GM18868 (cell line): Measurements from ENCODE around the gene TRIM2.
"Not testable (repeated sequence)": the region's sequence is repeated elsewhere in the genome, so short reads cannot be mapped to it uniquely, and the experiment has no call there.

Experiments
- ATAC-seq: cut with Tn5 transposase; IDR thresholded peaks from one replicate; pipeline ENCODE4 v1.9.1; 2021; ENCODE audit warnings: mild to moderate bottlenecking, moderate library complexity; ENCODE audit not compliant: unreplicated experiment

The TRIM2 gene

DNA sequence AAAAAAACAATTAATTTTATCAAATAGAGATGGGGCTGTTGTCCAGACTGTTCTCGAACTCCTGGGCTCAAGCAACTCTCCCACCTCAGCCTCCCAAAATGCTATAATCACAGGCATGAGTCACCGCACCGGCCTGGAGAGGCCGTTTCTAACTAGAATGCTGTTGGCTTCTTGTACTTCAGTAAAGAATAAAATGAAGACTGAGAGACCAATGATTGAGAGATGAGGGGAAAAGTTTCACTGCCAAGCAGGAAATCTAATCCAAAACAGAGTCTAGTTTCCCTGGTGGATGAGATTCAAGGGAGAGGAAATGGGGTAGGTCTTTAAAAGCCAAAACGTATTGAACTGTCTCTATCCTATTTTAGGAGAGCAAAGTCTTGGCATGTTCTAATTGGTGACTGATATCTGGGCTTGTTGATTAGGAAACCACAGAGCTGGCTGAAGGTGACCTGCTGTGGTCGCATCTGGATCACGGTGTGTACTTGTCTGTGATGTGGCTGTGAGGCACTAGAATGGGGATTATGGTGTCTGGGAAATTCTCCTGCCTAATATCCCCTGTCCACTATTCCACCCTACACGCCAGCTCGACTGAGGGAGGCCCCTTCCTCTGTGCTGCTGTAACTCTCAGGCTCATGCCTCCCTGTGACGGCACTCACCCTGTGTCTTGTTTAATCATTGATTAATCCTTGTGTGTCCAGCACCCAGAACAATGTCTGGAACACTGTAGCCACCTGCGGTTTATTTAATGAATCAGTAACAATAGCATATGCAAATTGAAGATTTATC is 15.0 kb upstream of the TRIM2 start:
- ATAC-seq, result no peak

- ATAC-seq, result no peak
Measured at GRCh38 chr4:153191795-153192363, 12.4 kb upstream of the TRIM2 start.

DNA sequence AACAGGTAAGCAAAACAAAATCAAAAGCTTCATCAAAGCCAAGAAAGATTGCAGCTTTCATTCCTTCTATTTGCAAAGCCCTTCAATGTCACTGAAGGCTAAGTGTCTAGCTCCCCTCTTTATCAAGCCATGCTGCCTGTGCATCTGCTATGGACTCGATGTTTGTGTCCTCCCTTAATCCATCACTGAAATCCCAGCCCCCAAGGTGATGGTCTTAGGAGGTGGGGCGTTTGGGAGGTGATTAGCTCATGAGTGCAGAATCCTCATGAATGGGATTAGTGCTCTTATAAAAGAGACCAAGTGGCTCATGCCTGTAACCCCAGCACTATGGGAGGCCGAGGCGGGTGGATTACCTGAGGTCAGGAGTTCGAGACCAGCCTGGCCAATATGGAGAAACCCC is 6.9 kb upstream of the TRIM2 start:
- no peak for ATAC-seq

- no peak for ATAC-seq
Measured at GRCh38 chr4:153198719-153199118, 5.5 kb upstream of the TRIM2 start.

DNA sequence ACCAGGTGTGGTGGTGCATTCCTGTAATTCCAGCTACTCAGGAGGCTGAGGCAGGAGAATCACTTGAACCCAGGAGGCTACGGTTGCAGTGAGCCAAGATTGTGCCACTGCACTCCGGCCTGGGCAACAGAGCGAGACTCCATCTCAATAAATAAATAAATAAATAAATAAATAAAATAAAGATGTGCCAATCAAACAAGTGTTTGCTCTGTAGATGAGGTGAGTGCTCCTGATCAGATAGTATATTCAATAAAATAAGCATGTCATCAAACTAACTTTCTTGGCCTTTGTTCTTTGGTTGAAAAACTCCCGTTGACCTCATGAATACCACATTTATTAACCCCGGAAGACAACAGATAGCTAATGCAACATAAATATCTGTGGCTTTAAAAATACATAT is 497 bp upstream of the TRIM2 start:
- not testable (repeated sequence) for ATAC-seq

DNA sequence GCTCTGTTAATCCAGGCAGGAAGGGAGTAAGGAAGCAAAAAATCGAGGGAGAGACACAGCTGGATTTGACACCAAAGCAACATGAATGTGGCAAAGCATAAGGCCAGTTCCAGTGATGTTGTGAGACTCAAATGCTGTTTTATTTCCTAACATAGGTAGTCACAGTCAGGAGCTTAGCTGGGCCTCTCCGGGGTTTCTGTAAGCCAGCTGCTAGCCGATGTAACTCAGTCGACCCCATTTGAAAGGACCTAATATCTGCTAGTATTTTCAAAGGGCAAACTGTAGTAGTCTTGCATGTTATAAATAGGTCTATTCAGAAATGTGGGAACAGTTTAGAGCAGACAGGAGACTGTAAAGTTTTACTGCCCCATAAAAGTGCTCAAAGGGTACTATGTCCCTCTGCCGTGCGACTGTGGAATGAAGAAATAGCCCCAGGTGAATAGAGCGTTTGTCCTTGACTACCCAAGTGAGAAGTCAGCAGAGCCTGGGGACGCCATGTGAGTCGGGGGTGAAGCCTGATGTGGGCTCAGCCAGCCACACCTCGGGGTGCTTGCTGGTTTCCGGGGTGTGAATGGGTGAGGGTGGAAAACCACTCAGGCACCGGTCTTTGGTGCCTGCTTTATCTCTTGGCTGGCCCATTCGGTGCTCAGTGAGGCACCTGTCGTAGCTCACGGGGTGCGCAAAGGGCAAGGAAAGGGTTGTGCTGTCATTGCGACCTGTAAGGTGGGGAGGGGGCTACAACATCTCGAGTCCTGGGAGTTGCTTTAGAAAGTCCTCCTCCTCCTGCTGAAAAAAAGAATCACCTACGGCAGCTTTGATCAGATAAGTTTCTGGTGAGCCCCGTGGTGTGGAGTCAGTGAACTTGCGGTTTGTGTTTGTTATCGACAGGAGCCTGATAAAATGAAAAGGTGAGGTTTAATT is 745 bp downstream of the TRIM2 start:
- ATAC-seq, result peak; percentile 90

- no peak for ATAC-seq
Measured at GRCh38 chr4:153205757-153206156, 1.5 kb downstream of the TRIM2 start.

- no peak for ATAC-seq
Measured at GRCh38 chr4:153206534-153206933, 2.3 kb downstream of the TRIM2 start.

GRCh38 chr4:153207027-153207426 is 2.8 kb downstream of the TRIM2 start:
- ATAC-seq, result no peak

- no peak for ATAC-seq
Measured at GRCh38 chr4:153207567-153207966, 3.3 kb downstream of the TRIM2 start.

- no peak for ATAC-seq
Measured at GRCh38 chr4:153209410-153209809, 5.2 kb downstream of the TRIM2 start.

DNA sequence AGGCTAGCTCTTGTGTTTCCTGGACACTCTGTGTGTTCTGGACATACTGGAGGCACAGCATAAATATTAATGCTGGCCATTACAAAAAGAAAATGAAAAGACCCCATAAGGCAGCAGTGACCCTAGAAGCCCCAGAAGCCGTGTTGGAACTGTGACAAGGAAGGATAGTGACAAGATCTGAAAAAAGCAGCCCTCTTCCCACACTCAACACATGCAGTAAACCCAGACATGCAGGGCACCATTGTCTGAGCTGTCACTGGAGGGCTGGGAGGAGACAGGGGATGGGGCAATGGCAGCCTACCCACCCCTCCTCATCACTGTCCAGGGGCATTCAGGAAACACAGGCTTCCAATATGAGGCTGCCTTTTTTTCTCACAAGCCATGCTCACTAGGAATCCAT is 6.5 kb downstream of the TRIM2 start:
- ATAC-seq, result no peak

DNA sequence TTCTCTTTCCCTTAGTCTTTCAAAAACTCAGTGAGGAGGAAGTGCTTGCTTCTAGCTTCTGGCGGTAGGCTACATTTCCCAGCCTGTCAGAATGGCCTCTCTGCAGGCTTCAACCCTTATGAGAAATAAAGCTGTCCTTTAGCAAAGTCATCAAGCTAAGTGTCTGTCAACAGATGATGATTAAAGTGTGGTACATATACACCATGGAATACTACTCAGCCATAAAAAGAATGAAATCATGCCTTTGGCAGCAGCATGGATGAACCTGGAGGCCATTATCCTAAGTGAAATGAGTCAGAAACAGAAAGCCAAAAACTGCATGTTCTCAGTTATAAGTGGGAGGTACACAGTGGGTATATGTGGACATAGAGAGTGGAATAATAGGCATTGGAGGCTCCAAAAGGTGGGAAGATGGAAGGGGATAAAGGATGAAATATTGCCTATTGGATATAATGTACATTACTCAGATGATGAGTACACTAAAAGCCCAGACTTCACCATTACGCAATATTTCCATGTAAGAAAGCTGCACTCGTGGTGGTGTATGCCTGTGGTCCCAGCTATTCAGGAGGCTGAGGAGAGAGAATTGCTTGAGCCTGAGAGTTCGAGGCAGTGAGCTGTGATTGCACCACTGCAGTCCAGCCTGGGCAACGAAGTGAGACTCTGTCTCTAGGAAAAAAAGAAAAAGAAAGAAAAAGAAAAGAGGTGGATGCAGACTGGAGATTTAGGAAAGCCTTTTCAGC is 7.9 kb downstream of the TRIM2 start:
- ATAC-seq, result no peak

GRCh38 chr4:153212736-153213135 is 8.5 kb downstream of the TRIM2 start:
- ATAC-seq, result no peak

- ATAC-seq, result no peak
Measured at GRCh38 chr4:153215921-153216320, 11.7 kb downstream of the TRIM2 start.

DNA sequence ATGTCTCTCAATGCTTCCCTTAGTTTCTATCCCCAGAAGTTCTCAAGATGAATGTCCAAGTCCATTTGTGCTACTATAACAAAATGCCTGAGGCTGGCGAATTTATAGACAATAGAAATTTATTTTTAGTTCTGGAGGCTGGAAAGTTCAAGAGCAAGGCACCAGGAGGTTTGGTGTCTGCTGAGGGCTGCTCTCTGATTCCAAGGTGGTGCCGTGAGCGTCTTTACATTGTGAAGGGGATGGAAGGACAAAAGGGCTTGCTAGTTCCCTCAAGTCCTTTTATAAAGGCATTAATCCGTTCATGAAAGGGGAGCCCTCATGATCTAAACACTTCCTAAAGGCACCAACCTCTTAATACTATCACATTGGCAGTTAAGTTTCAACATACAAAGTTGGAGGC is 12.3 kb downstream of the TRIM2 start:
- no peak for ATAC-seq

- ATAC-seq, result peak; percentile 72
Measured at GRCh38 chr4:153217440-153217839, 13.2 kb downstream of the TRIM2 start.

DNA sequence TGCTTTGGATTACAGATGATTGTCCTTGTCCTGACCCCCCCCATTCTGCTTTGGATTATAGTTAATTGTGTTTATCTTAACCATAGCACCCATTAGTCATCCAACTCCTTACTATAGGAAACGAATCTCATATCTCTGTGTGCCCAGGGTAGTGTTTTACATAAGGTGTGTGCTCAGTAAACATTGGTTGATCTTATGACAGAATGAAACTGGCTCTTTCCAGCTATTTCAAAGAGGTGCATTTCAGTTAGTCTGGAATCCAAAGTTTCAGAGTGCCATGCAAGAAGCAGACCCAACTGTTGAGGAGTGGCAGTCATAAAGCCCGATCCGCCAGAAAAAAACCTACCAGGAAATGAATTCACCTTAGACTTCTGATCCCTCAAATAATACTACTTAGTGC is 14.7 kb downstream of the TRIM2 start:
- ATAC-seq, result no peak

- no peak for ATAC-seq
Measured at GRCh38 chr4:153220682-153221395, 16.6 kb downstream of the TRIM2 start.
